Measurements from ENCODE around the gene STPG4. TPM values are rescaled to one million over a fixed set of nuclear protein-coding genes. Genes with fewer than 3 reads are reported as not detected.

The STPG4 gene
- under 1 TPM; 0.44 to 0.64 TPM for total RNA-seq

GRCh38 chr2:47155091-47155876 is at the start of gene STPG4:
STPG4 (minus strand) TSS chr2:47155308; CDS start chr2:47155251, 57 bp downstream.
- H3K27ac Mint-ChIP-seq = peak within 1 kb of the TSS; percentile 77
- no peak for DNase-seq
- CTCF ChIA-PET = interaction anchor here (1.4 to 2.2 kb wide), 2 partner anchors 15 kb away, joined by 4 to 5 read pairs; no protein-coding TSS in a partner anchor
- H3K27me3 Mint-ChIP-seq = no peaks in the 10 kb centered on the region
- H3K4me1 Mint-ChIP-seq = peaks cover 17% of the 10 kb centered on the region
- H3K9me3 Mint-ChIP-seq = no peaks in the 10 kb centered on the region
- peaks cover 41% of the 10 kb centered on the region for H3K36me3 Mint-ChIP-seq (ENCODE audit: low read depth)
- H3K4me3 Mint-ChIP-seq = no peak within 1 kb of the TSS
- POLR2A ChIA-PET = no interaction called here

GRCh38 chr2:47204691-47205090 is 49.6 kb upstream of the STPG4 start:
- DNase-seq = no peak
- H3K9me3 Mint-ChIP-seq = peaks cover 3% of the 10 kb centered on the region
- H3K27ac Mint-ChIP-seq = no peak overlapping the region
- no peaks in the 10 kb centered on the region for H3K36me3 Mint-ChIP-seq (ENCODE audit: low read depth)
- ChIA-PET CTCF (interaction anchor here (1.5 kb wide), 1 partner anchor 10 kb away, joined by 3 read pairs; no protein-coding TSS in a partner anchor), POLR2A (no interaction called here)
- H3K4me1 Mint-ChIP-seq = no peaks in the 10 kb centered on the region
- no peak overlapping the region for H3K4me3 Mint-ChIP-seq
- H3K27me3 Mint-ChIP-seq = peaks cover 5% of the 10 kb centered on the region

- no peaks in the 10 kb centered on the region for H3K36me3 Mint-ChIP-seq (ENCODE audit: low read depth)
- H3K27me3 Mint-ChIP-seq = peaks cover 5% of the 10 kb centered on the region
- POLR2A ChIA-PET = no interaction called here
- no peak for DNase-seq
- H3K4me1 Mint-ChIP-seq = no peaks in the 10 kb centered on the region
- H3K9me3 Mint-ChIP-seq = peaks cover 3% of the 10 kb centered on the region
- no peak overlapping the region for H3K4me3 Mint-ChIP-seq
- CTCF ChIA-PET = interaction anchor here (1.5 kb wide), 1 partner anchor 10 kb away, joined by 3 read pairs; no protein-coding TSS in a partner anchor
- H3K27ac Mint-ChIP-seq = no peak overlapping the region
Observed at GRCh38 chr2:47203995-47204394, 48.9 kb upstream of the STPG4 start.

- POLR2A ChIA-PET = no interaction called here
- H3K4me3 Mint-ChIP-seq = no peak overlapping the region
- no peaks in the 10 kb centered on the region for H3K36me3 Mint-ChIP-seq (ENCODE audit: low read depth)
- peaks cover 3% of the 10 kb centered on the region for H3K9me3 Mint-ChIP-seq
- CTCF ChIA-PET = no interaction called here
- H3K27me3 Mint-ChIP-seq = peaks cover 7% of the 10 kb centered on the region
- H3K4me1 Mint-ChIP-seq = no peaks in the 10 kb centered on the region
- DNase-seq = no peak
- no peak overlapping the region for H3K27ac Mint-ChIP-seq
Observed at GRCh38 chr2:47201224-47201623, 46.1 kb upstream of the STPG4 start.

GRCh38 chr2:47198985-47199451 is 43.9 kb upstream of the STPG4 start:
- ChIA-PET POLR2A (no interaction called here), CTCF (no interaction called here)
- H3K27ac Mint-ChIP-seq = no peak overlapping the region
- no peak overlapping the region for H3K4me3 Mint-ChIP-seq
- H3K36me3 Mint-ChIP-seq (ENCODE audit: low read depth) = no peaks in the 10 kb centered on the region
- no peak for DNase-seq
- peaks cover 12% of the 10 kb centered on the region for H3K27me3 Mint-ChIP-seq
- H3K4me1 Mint-ChIP-seq = no peaks in the 10 kb centered on the region
- no peaks in the 10 kb centered on the region for H3K9me3 Mint-ChIP-seq

- no peak overlapping the region for H3K27ac Mint-ChIP-seq
- POLR2A ChIA-PET = interaction anchor here (0.6 kb wide), 1 partner anchor 131 kb away, joined by 4 read pairs; no protein-coding TSS in a partner anchor
- no peak for DNase-seq
- H3K36me3 Mint-ChIP-seq (ENCODE audit: low read depth) = no peaks in the 10 kb centered on the region
- H3K27me3 Mint-ChIP-seq = peaks cover 15% of the 10 kb centered on the region
- CTCF ChIA-PET = no interaction called here
- H3K4me1 Mint-ChIP-seq = no peaks in the 10 kb centered on the region
- no peaks in the 10 kb centered on the region for H3K9me3 Mint-ChIP-seq
- H3K4me3 Mint-ChIP-seq = no peak overlapping the region
Observed at GRCh38 chr2:47196499-47196898, 41.4 kb upstream of the STPG4 start.

- ChIA-PET CTCF (no interaction called here), POLR2A (no interaction called here)
Observed at GRCh38 chr2:47196046-47196445, 40.9 kb upstream of the STPG4 start.

GRCh38 chr2:47195148-47195547 is 40.0 kb upstream of the STPG4 start:
- Mint-ChIP-seq H3K4me3 (no peak overlapping the region), H3K9me3 (no peaks in the 10 kb centered on the region), H3K27me3 (peaks cover 15% of the 10 kb centered on the region), H3K27ac (no peak overlapping the region), H3K36me3 (ENCODE audit: low read depth) (no peaks in the 10 kb centered on the region), H3K4me1 (no peaks in the 10 kb centered on the region)
- DNase-seq = no peak
- POLR2A ChIA-PET = no interaction called here
- CTCF ChIA-PET = interaction anchor here (1.3 kb wide), 1 partner anchor 13 kb away, joined by 3 read pairs; no protein-coding TSS in a partner anchor

More at GRCh38 chr2:47196046-47196445, 40.9 kb upstream of the STPG4 start:
- no peaks in the 10 kb centered on the region for H3K9me3 Mint-ChIP-seq
- no peak overlapping the region for H3K4me3 Mint-ChIP-seq
- H3K4me1 Mint-ChIP-seq = no peaks in the 10 kb centered on the region
- H3K27ac Mint-ChIP-seq = no peak overlapping the region
- no peak for DNase-seq
- H3K36me3 Mint-ChIP-seq (ENCODE audit: low read depth) = no peaks in the 10 kb centered on the region
- H3K27me3 Mint-ChIP-seq = peaks cover 15% of the 10 kb centered on the region

- Mint-ChIP-seq H3K36me3 (ENCODE audit: low read depth) (no peaks in the 10 kb centered on the region), H3K27ac (no peak overlapping the region), H3K4me3 (no peak overlapping the region), H3K4me1 (no peaks in the 10 kb centered on the region), H3K9me3 (no peaks in the 10 kb centered on the region), H3K27me3 (peaks cover 15% of the 10 kb centered on the region)
- CTCF ChIA-PET = interaction anchor here (0.6 to 1.3 kb wide), 3 partner anchors 12 to 1024 kb away, joined by 3 to 5 read pairs (median 4); no protein-coding TSS in a partner anchor
- POLR2A ChIA-PET = no interaction called here
- DNase-seq = no peak
Observed at GRCh38 chr2:47194410-47194809, 39.3 kb upstream of the STPG4 start.

- Mint-ChIP-seq H3K9me3 (no peaks in the 10 kb centered on the region), H3K27me3 (peaks cover 13% of the 10 kb centered on the region), H3K27ac (no peak overlapping the region), H3K4me1 (no peaks in the 10 kb centered on the region), H3K36me3 (ENCODE audit: low read depth) (no peaks in the 10 kb centered on the region), H3K4me3 (no peak overlapping the region)
- CTCF ChIA-PET = interaction anchor here (1.1 kb wide), 1 partner anchor 11 kb away, joined by 4 read pairs; no protein-coding TSS in a partner anchor
- POLR2A ChIA-PET = no interaction called here
- DNase-seq = no peak
Observed at GRCh38 chr2:47193607-47194006, 38.5 kb upstream of the STPG4 start.

- Mint-ChIP-seq H3K27ac (no peak overlapping the region), H3K4me3 (no peak overlapping the region), H3K36me3 (ENCODE audit: low read depth) (no peaks in the 10 kb centered on the region), H3K9me3 (no peaks in the 10 kb centered on the region), H3K4me1 (no peaks in the 10 kb centered on the region), H3K27me3 (peaks cover 10% of the 10 kb centered on the region)
- ChIA-PET POLR2A (no interaction called here), CTCF (interaction anchor here (0.5 kb wide), 1 partner anchor 210 kb away, joined by 4 read pairs; no protein-coding TSS in a partner anchor)
- no peak for DNase-seq
Observed at GRCh38 chr2:47190188-47190881, 35.2 kb upstream of the STPG4 start.

- ChIA-PET POLR2A (no interaction called here), CTCF (no interaction called here)
- Mint-ChIP-seq H3K9me3 (no peaks in the 10 kb centered on the region), H3K27me3 (peaks cover 10% of the 10 kb centered on the region), H3K4me3 (no peak overlapping the region), H3K4me1 (no peaks in the 10 kb centered on the region), H3K27ac (no peak overlapping the region), H3K36me3 (ENCODE audit: low read depth) (no peaks in the 10 kb centered on the region)
- no peak for DNase-seq
Observed at GRCh38 chr2:47189635-47190034, 34.5 kb upstream of the STPG4 start.

- Mint-ChIP-seq H3K4me1 (no peaks in the 10 kb centered on the region), H3K36me3 (ENCODE audit: low read depth) (no peaks in the 10 kb centered on the region), H3K4me3 (no peak overlapping the region), H3K9me3 (no peaks in the 10 kb centered on the region), H3K27me3 (peaks cover 12% of the 10 kb centered on the region), H3K27ac (no peak overlapping the region)
- CTCF ChIA-PET = no interaction called here
- no peak for DNase-seq
- POLR2A ChIA-PET = no interaction called here
Observed at GRCh38 chr2:47187069-47187468, 32.0 kb upstream of the STPG4 start.
